HepG2 (cell line): ENCODE measurements around the gene GOLGB1.

ENCODE experiments used
- CBX5 ChIP-seq: sonication (generic); formaldehyde crosslinking; IDR thresholded peaks from 2 replicates; pipeline ENCODE4 v1.4.0; 2020; ENCODE audit warnings: missing genetic modification reagents, borderline replicate concordance
- EEA1 ChIP-seq: sonication (generic); formaldehyde crosslinking; IDR thresholded peaks from 2 replicates; pipeline ENCODE4 v1.5.1; 2020; ENCODE audit warnings: mild to moderate bottlenecking, missing genetic modification reagents, borderline replicate concordance
- EP300 ChIP-seq, 3 experiments: sonication (generic) in 1 of 3; formaldehyde crosslinking in 1 of 3; IDR thresholded peaks; 2 replicates each; pipeline versions ENCODE4 v1.5.1 to v1.6.1; 2011 to 2020; ENCODE audit warnings: low read depth in 2 of 3, low read length in 2 of 3, borderline replicate concordance in 1 of 3, improper control_type of control experiment in 1 of 3, mild to moderate bottlenecking in 1 of 3, missing genetic modification reagents in 1 of 3, moderate library complexity in 1 of 3
- ESRRA ChIP-seq: sonication (generic); formaldehyde crosslinking; IDR thresholded peaks from 2 replicates; pipeline ENCODE4 v1.5.1; 2020; ENCODE audit warnings: mild to moderate bottlenecking, low read depth, missing genetic modification reagents
- KDM4B ChIP-seq: sonication (generic); formaldehyde crosslinking; IDR thresholded peaks from 2 replicates; pipeline ENCODE4 v1.4.0; 2020; ENCODE audit warnings: missing genetic modification reagents
- MIXL1 ChIP-seq: IDR thresholded peaks from 2 replicates; pipeline ENCODE4 v1.6.1; 2016
- RAD21 ChIP-seq: fragments of 450-650 bp; formaldehyde crosslinking; IDR thresholded peaks from 2 replicates; pipeline ENCODE4 v1.5.0; 2020; ENCODE audit warnings: mild to moderate bottlenecking
- RELA ChIP-seq: sonication (generic); formaldehyde crosslinking; IDR thresholded peaks from 2 replicates; pipeline ENCODE4 v1.4.0; 2020; ENCODE audit warnings: missing genetic modification reagents
- SP2 ChIP-seq: sonication (generic); formaldehyde crosslinking; IDR thresholded peaks from 2 replicates; pipeline ENCODE4 v1.5.1; 2020; ENCODE audit warnings: mild to moderate bottlenecking, missing genetic modification reagents
- TF ChIP-seq, protein P1 (sequence below): sonication (generic); formaldehyde crosslinking; conservative IDR thresholded peaks from 2 replicates; pipeline ENCODE4 v1.4.0; 2020; ENCODE audit warnings: mild to moderate bottlenecking, missing genetic modification reagents, moderate library complexity
- TF ChIP-seq, protein P2 (sequence below), 2 experiments: IDR thresholded peaks; 2 replicates each; pipeline ENCODE4 v1.6.1; 2011 to 2012; ENCODE audit warnings: low read length in 2 of 2, borderline replicate concordance in 1 of 2, low read depth in 1 of 2, mild to moderate bottlenecking in 1 of 2, moderate library complexity in 1 of 2
- TF ChIP-seq, protein P3 (sequence below): sonication (generic); formaldehyde crosslinking; IDR thresholded peaks from 2 replicates; pipeline ENCODE4 v1.4.0; 2020; ENCODE audit warnings: missing genetic modification reagents

DNA sequence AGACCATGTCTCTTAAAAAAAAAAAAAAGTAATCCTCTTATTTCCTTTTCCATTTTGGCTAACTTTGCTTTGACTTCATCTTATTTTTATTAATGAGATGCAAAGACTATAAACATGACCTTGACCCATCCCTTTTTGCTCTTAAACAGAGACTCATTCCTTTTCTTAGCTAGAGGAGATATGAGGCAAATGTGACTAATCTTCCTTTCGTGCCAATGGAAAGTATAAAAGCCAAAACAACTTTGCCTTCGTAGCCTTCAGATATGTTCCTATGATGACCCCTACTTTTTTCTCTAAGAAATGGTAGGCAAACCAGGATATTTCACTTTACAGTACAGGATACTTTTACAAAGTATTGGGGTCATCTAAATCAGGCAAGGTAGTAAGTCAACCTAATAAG is 36.9 kb upstream of the GOLGB1 start:
- TF ChIP-seq, protein P1, sequence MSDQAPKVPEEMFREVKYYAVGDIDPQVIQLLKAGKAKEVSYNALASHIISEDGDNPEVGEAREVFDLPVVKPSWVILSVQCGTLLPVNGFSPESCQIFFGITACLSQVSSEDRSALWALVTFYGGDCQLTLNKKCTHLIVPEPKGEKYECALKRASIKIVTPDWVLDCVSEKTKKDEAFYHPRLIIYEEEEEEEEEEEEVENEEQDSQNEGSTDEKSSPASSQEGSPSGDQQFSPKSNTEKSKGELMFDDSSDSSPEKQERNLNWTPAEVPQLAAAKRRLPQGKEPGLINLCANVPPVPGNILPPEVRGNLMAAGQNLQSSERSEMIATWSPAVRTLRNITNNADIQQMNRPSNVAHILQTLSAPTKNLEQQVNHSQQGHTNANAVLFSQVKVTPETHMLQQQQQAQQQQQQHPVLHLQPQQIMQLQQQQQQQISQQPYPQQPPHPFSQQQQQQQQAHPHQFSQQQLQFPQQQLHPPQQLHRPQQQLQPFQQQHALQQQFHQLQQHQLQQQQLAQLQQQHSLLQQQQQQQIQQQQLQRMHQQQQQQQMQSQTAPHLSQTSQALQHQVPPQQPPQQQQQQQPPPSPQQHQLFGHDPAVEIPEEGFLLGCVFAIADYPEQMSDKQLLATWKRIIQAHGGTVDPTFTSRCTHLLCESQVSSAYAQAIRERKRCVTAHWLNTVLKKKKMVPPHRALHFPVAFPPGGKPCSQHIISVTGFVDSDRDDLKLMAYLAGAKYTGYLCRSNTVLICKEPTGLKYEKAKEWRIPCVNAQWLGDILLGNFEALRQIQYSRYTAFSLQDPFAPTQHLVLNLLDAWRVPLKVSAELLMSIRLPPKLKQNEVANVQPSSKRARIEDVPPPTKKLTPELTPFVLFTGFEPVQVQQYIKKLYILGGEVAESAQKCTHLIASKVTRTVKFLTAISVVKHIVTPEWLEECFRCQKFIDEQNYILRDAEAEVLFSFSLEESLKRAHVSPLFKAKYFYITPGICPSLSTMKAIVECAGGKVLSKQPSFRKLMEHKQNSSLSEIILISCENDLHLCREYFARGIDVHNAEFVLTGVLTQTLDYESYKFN: no peak
- TF ChIP-seq SP2: no peak
- TF ChIP-seq MIXL1: no peak
- TF ChIP-seq EP300 (IDR thresholded peaks at IDR 0.05; ENCODE audit: low read depth in 2 of 2, low read length in 2 of 2): no peak
- no peak for TF ChIP-seq EP300 (CRISPR knock-in tag; IDR thresholded peaks at IDR 0.05; ENCODE audit: borderline replicate concordance)
- TF ChIP-seq, protein P2, sequence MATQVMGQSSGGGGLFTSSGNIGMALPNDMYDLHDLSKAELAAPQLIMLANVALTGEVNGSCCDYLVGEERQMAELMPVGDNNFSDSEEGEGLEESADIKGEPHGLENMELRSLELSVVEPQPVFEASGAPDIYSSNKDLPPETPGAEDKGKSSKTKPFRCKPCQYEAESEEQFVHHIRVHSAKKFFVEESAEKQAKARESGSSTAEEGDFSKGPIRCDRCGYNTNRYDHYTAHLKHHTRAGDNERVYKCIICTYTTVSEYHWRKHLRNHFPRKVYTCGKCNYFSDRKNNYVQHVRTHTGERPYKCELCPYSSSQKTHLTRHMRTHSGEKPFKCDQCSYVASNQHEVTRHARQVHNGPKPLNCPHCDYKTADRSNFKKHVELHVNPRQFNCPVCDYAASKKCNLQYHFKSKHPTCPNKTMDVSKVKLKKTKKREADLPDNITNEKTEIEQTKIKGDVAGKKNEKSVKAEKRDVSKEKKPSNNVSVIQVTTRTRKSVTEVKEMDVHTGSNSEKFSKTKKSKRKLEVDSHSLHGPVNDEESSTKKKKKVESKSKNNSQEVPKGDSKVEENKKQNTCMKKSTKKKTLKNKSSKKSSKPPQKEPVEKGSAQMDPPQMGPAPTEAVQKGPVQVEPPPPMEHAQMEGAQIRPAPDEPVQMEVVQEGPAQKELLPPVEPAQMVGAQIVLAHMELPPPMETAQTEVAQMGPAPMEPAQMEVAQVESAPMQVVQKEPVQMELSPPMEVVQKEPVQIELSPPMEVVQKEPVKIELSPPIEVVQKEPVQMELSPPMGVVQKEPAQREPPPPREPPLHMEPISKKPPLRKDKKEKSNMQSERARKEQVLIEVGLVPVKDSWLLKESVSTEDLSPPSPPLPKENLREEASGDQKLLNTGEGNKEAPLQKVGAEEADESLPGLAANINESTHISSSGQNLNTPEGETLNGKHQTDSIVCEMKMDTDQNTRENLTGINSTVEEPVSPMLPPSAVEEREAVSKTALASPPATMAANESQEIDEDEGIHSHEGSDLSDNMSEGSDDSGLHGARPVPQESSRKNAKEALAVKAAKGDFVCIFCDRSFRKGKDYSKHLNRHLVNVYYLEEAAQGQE (IDR thresholded peaks at IDR 0.05; ENCODE audit: borderline replicate concordance in 1 of 2, low read depth in 1 of 2, low read length in 2 of 2): no peak
- no peak for TF ChIP-seq RELA
- no peak for TF ChIP-seq KDM4B (CRISPR knock-in tag)
- no peak for TF ChIP-seq EEA1
- no peak for TF ChIP-seq CBX5 (CRISPR knock-in tag)
- TF ChIP-seq RAD21: no peak
- TF ChIP-seq, protein P3, sequence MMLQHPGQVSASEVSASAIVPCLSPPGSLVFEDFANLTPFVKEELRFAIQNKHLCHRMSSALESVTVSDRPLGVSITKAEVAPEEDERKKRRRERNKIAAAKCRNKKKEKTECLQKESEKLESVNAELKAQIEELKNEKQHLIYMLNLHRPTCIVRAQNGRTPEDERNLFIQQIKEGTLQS: no peak
- TF ChIP-seq ESRRA (CRISPR knock-in tag): no peak
